Ovary (tissue), 9 donors: ENCODE measurements around the gene ASB16. TPM values are rescaled to one million over a fixed set of nuclear protein-coding genes. Genes with fewer than 3 reads are reported as not detected.

ENCODE experiments used
- DNase-seq, 5 donors: peaks; one replicate each; pipeline ENCODE4 v3.0.0-alpha.2; 2019 to 2020
- H3K27ac ChIP-seq, 2 donors: fragments of 200-600 bp; one replicate each; pipeline versions ENCODE4 v1.5.1 to v1.8.0; 2019 to 2022
- H3K27me3 ChIP-seq: fragments of 200-600 bp; one replicate; pipeline ENCODE4 v1.8.0; 2022
- H3K36me3 ChIP-seq: fragments of 200-600 bp; sonication (generic); one replicate; pipeline ENCODE4 v1.5.1; 2019
- H3K4me1 ChIP-seq: one replicate; pipeline ENCODE4 v1.8.1; 2013; ENCODE audit warnings: mild to moderate bottlenecking, moderate library complexity; ENCODE audit not compliant: insufficient read depth
- H3K4me3 ChIP-seq: fragments of 200-600 bp; sonication (generic); one replicate; pipeline ENCODE4 v1.5.1; 2017
- H3K9me3 ChIP-seq, 2 donors: fragments of 200-600 bp in 1 of 2; sonication (generic) in 1 of 2; one replicate each; pipeline versions ENCODE4 v1.5.1 to v1.8.1; 2013 to 2019; ENCODE audit warnings: mild to moderate bottlenecking in 1 of 2, moderate library complexity in 1 of 2
- EP300 ChIP-seq: sonication (generic); formaldehyde crosslinking; IDR thresholded peaks from one replicate; pipeline ENCODE4 v1.6.1; 2017; ENCODE audit warnings: antibody characterized with exemption
- POLR2A ChIP-seq: fragments of 450-650 bp; IDR thresholded peaks from one replicate; pipeline ENCODE4 v1.6.1; 2017; ENCODE audit warnings: antibody characterized with exemption, mild to moderate bottlenecking, moderate library complexity
- WGBS, 3 donors: extraction: QIAGEN DNeasy Blood & Tissue Kit in 1 of 3; methylation state at CpG; one replicate each; pipeline versions ENCODE4 v1.1.5 to v1.1.7; 2013 to 2017; 5-methylcytosine and 5-hydroxymethylcytosine counted together
- intact Hi-C, 4 donors: fragments of 100-400 bp; cut with DNase I; formaldehyde crosslinking; loops; one replicate each; pipeline versions ENCODE4 v1.11.0 to v1.15.1; 2022 to 2023
- polyA plus RNA-seq, 2 donors: library from polyadenylated mRNA; stranded (reverse); fragments of 200-250 nt in 1 of 2; fragments of 350-450 nt in 1 of 2; fragmentation: Illumina TruSeq in 1 of 2; extraction: RNeasy Lipid Tissue Mini Kit (QIAGEN cat#74804) in 1 of 2; gene quantifications; one replicate each; pipeline ENCODE4 v1.2.3, GENCODE V29; 2013 to 2014
- total RNA-seq, 7 donors: library from RNA; depleted of rRNA in 2 of 7; stranded (reverse); fragments of >200 nt in 2 of 7; fragmentation: NEBNext Ultra II Directional in 3 of 7; extraction: Animal tissue kit (Norgen Biotek cat#: 25700) in 3 of 7; gene quantifications; one replicate each; pipeline versions ENCODE4 v1.1.0 to v1.2.4, GENCODE V29; 2016 to 2023
- TF ChIP-seq, protein P1 (sequence below), 3 donors: fragments of 450-650 bp in 2 of 3; fragments of 200-600 bp in 1 of 3; IDR thresholded peaks; one replicate each; pipeline versions ENCODE4 v1.5.1 to v1.8.0; 2016 to 2022; ENCODE audit warnings: antibody characterized with exemption in 3 of 3, mild to moderate bottlenecking in 1 of 3
- donor health status: DM: no; HTN: no; CAD: no; lungs with moderate emphysema.
- donor health status: DM: no; HTN: no; CAD: no.
- donor health status: Bipolar disorder and iron deficiency.
- donor health status: DM: yes; HTN: yes; CAD: no.
- donor health status: DM: no; HTN: no; CAD: no.
- donor health status: DM: yes; HTN: yes; CAD: no.

The ASB16 gene
- total and polyA plus RNA-seq, 9 donors = 0.10 to 1.8 (median 0.98) TPM; not detected in 1

- intact Hi-C loops = no loop called here
- H3K9me3 ChIP-seq = no peaks in the 10 kb centered on the region
- WGBS, 3 donors = 0 to 1% (median 0%) methylated on average over 43 to 50 of the region's 50 CpGs
These were observed 16.0 kb downstream of the ASB16 start, which contains the start of gene TMUB2 for GRCh38 chr17:44186307-44187130. TMUB2 (plus strand) TSS chr17:44186972; CDS start chr17:44187709, 737 bp downstream.

GRCh38 chr17:44187131-44187899 lies 16.8 kb downstream of the ASB16 start:
- no peaks in the 10 kb centered on the region for H3K36me3 ChIP-seq
- peak overlapping the region; percentile 83 for H3K4me3 ChIP-seq
- no peaks in the 10 kb centered on the region for H3K9me3 ChIP-seq
- peak overlapping the region; percentile 84 to 98 for H3K27ac ChIP-seq
- intact Hi-C loops = no loop called here
- DNase-seq = peak in 1 of 5 donors; percentile 67
- peaks cover 1% of the 10 kb centered on the region for H3K4me1 ChIP-seq
- H3K27me3 ChIP-seq = no peaks in the 10 kb centered on the region
- TF ChIP-seq POLR2A (peak; percentile 13), EP300 (no peak)
- TF ChIP-seq, protein P1, sequence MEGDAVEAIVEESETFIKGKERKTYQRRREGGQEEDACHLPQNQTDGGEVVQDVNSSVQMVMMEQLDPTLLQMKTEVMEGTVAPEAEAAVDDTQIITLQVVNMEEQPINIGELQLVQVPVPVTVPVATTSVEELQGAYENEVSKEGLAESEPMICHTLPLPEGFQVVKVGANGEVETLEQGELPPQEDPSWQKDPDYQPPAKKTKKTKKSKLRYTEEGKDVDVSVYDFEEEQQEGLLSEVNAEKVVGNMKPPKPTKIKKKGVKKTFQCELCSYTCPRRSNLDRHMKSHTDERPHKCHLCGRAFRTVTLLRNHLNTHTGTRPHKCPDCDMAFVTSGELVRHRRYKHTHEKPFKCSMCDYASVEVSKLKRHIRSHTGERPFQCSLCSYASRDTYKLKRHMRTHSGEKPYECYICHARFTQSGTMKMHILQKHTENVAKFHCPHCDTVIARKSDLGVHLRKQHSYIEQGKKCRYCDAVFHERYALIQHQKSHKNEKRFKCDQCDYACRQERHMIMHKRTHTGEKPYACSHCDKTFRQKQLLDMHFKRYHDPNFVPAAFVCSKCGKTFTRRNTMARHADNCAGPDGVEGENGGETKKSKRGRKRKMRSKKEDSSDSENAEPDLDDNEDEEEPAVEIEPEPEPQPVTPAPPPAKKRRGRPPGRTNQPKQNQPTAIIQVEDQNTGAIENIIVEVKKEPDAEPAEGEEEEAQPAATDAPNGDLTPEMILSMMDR (IDR thresholded peaks at IDR 0.05) = no peak
- WGBS, 3 donors = 2% methylated on average over 32 of the region's 32 CpGs

More at GRCh38 chr17:44186307-44187130, 16.0 kb downstream of the ASB16 start, which contains the start of gene TMUB2:
- DNase-seq = peak; percentile 99 to 100 (median 99)
- TF ChIP-seq, protein P1 (IDR thresholded peaks at IDR 0.05) = no peak
- TF ChIP-seq EP300 (peak; percentile 80), POLR2A (peak; percentile 71)
- Histone ChIP-seq H3K27ac (peak within 1 kb of the TSS; percentile 84 to 98), H3K36me3 (no peaks in the 10 kb centered on the region), H3K27me3 (no peaks in the 10 kb centered on the region), H3K4me1 (peaks cover 1% of the 10 kb centered on the region), H3K4me3 (peak within 1 kb of the TSS; percentile 83)

- no peak for DNase-seq
- intact Hi-C loops = no loop called here
- TF ChIP-seq POLR2A (no peak), EP300 (no peak)
- TF ChIP-seq, protein P1 (IDR thresholded peaks at IDR 0.05) = no peak
- peaks cover 1% of the 10 kb centered on the region for H3K4me1 ChIP-seq
- 76 to 84% (median 83%) methylated on average over 12 of the region's 12 CpGs for WGBS, 3 donors
- H3K4me3 ChIP-seq = no peak overlapping the region
- H3K27ac ChIP-seq = no peak overlapping the region
- H3K36me3 ChIP-seq = no peaks in the 10 kb centered on the region
- H3K27me3 ChIP-seq = no peaks in the 10 kb centered on the region
- H3K9me3 ChIP-seq = no peaks in the 10 kb centered on the region
These were observed 18.3 kb downstream of the ASB16 start for GRCh38 chr17:44188576-44189403.

DNA sequence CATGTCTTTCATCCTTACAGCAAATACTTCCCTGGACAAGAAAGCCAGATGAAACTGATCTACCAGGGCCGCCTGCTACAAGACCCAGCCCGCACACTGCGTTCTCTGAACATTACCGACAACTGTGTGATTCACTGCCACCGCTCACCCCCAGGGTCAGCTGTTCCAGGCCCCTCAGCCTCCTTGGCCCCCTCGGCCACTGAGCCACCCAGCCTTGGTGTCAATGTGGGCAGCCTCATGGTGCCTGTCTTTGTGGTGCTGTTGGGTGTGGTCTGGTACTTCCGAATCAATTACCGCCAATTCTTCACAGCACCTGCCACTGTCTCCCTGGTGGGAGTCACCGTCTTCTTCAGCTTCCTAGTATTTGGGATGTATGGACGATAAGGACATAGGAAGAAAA lies 20.0 kb downstream of the ASB16 start:
- no peaks in the 10 kb centered on the region for H3K36me3 ChIP-seq
- WGBS, 3 donors = 78 to 83% (median 81%) methylated on average over 10 of the region's 10 CpGs
- no peak for DNase-seq
- no peaks in the 10 kb centered on the region for H3K27me3 ChIP-seq
- no peak overlapping the region for H3K27ac ChIP-seq
- H3K4me3 ChIP-seq = no peak overlapping the region
- no peaks in the 10 kb centered on the region for H3K9me3 ChIP-seq
- H3K4me1 ChIP-seq = peaks cover 1% of the 10 kb centered on the region
- intact Hi-C loops = no loop called here
- TF ChIP-seq, protein P1 (IDR thresholded peaks at IDR 0.05) = no peak
- TF ChIP-seq EP300 = no peak
- no peak for TF ChIP-seq POLR2A
